ENCODE results near the gene SH3BP5L. TPM values are rescaled to one million over a fixed set of nuclear protein-coding genes. Genes with fewer than 3 reads are reported as not detected.

SH3BP5L gene
- total and polyA plus RNA-seq, 2 of the 13 experiments (the other 11 are each of a cell fraction or from before 2014, with no cell fraction given) = 10.3 to 14.9 TPM

DNA sequence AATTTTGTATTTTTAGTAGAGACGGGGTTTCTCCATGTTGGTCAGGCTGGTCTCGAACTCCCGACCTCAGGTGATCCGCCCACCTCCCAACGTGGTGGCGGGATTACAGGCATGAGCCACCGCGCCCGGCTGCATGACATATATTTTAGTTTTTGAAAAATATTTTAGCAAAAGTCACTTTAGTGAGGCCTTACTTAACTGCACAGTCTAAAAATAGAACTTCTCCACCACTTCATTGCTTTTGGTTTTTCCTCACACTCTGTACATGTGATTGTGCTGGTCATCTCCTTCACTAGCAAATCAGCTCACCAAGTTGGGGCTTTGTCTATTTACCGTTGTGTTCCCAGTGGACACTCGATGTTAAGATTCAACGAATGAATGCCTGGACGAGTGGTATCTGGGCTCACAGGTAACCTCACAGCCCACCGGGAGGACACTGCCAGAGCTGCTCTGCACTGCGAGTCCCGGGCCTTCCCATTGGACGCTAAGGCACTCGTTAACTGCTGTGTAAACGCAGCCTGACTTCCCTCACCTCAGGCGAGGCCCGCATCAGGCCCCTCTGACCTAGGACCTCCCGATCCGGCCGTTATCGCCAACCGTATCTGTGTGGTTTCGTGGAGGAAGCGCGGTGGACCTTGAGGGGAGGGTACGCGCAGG is 47.2 kb upstream of the SH3BP5L start (continued):
- TF ChIP-seq ZMYM4 (CRISPR knock-in tag; IDR thresholded peaks at IDR 0.05) = peak; percentile 33; the same call in 1 of the 2 replicates
- TF ChIP-seq HES4 (CRISPR knock-in tag; IDR thresholded peaks at IDR 0.05; ENCODE audit: borderline replicate concordance) = no peak
- TF ChIP-seq, protein P1, sequence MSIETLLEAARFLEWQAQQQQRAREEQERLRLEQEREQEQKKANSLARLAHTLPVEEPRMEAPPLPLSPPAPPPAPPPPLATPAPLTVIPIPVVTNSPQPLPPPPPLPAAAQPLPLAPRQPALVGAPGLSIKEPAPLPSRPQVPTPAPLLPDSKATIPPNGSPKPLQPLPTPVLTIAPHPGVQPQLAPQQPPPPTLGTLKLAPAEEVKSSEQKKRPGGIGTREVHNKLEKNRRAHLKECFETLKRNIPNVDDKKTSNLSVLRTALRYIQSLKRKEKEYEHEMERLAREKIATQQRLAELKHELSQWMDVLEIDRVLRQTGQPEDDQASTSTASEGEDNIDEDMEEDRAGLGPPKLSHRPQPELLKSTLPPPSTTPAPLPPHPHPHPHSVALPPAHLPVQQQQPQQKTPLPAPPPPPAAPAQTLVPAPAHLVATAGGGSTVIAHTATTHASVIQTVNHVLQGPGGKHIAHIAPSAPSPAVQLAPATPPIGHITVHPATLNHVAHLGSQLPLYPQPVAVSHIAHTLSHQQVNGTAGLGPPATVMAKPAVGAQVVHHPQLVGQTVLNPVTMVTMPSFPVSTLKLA (IDR thresholded peaks at IDR 0.05) = no peak
- TF ChIP-seq CENPX (CRISPR knock-in tag; IDR thresholded peaks at IDR 0.05) = no peak
- no peak for TF ChIP-seq ZNF501 (CRISPR knock-in tag; IDR thresholded peaks at IDR 0.05)
- TF ChIP-seq, protein P2, sequence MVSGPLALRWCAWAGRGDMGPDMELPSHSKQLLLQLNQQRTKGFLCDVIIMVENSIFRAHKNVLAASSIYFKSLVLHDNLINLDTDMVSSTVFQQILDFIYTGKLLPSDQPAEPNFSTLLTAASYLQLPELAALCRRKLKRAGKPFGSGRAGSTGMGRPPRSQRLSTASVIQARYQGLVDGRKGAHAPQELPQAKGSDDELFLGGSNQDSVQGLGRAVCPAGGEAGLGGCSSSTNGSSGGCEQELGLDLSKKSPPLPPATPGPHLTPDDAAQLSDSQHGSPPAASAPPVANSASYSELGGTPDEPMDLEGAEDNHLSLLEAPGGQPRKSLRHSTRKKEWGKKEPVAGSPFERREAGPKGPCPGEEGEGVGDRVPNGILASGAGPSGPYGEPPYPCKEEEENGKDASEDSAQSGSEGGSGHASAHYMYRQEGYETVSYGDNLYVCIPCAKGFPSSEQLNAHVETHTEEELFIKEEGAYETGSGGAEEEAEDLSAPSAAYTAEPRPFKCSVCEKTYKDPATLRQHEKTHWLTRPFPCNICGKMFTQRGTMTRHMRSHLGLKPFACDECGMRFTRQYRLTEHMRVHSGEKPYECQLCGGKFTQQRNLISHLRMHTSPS (CRISPR knock-in tag; IDR thresholded peaks at IDR 0.05; ENCODE audit: low read depth) = no peak
- no peak for TF ChIP-seq NR2F2 (IDR thresholded peaks at IDR 0.05; ENCODE audit: borderline replicate concordance, low read depth)
- no peak for TF ChIP-seq PHF5A (CRISPR knock-in tag; IDR thresholded peaks at IDR 0.05; ENCODE audit: low read depth, unreplicated experiment)
- no peak for TF ChIP-seq SRY (CRISPR knock-in tag; IDR thresholded peaks at IDR 0.05)
- TF ChIP-seq ATM (IDR thresholded peaks at IDR 0.05; ENCODE audit: borderline replicate concordance) = no peak
- TF ChIP-seq ZNF292 (CRISPR knock-in tag; IDR thresholded peaks at IDR 0.05; ENCODE audit: borderline replicate concordance, low read depth) = peak; percentile 17; the same call in 1 of the 2 replicates
- TF ChIP-seq MED13 (CRISPR knock-in tag; IDR thresholded peaks at IDR 0.05) = no peak
- no peak for TF ChIP-seq RFXANK (CRISPR knock-in tag; IDR thresholded peaks at IDR 0.05)
- TF ChIP-seq MAZ (IDR thresholded peaks at IDR 0.05; ENCODE audit: borderline replicate concordance, low read depth, low read length) = no peak
- 0 out of 2 replicates have a peak, but pooled peaks have one; percentile 9 for TF ChIP-seq MAZ (CRISPR knock-in tag; IDR thresholded peaks at IDR 0.05; ENCODE audit: low read depth)
- no peak for TF ChIP-seq RAD51 (IDR thresholded peaks at IDR 0.05; ENCODE audit: borderline replicate concordance)
- TF ChIP-seq ARNT (IDR thresholded peaks at IDR 0.05) = no peak
- no peak for TF ChIP-seq ZBTB21 (CRISPR knock-in tag; IDR thresholded peaks at IDR 0.05)
- TF ChIP-seq ZFX (CRISPR knock-in tag; IDR thresholded peaks at IDR 0.05; ENCODE audit: low read depth) = peak; percentile 94
- TF ChIP-seq, protein P3, sequence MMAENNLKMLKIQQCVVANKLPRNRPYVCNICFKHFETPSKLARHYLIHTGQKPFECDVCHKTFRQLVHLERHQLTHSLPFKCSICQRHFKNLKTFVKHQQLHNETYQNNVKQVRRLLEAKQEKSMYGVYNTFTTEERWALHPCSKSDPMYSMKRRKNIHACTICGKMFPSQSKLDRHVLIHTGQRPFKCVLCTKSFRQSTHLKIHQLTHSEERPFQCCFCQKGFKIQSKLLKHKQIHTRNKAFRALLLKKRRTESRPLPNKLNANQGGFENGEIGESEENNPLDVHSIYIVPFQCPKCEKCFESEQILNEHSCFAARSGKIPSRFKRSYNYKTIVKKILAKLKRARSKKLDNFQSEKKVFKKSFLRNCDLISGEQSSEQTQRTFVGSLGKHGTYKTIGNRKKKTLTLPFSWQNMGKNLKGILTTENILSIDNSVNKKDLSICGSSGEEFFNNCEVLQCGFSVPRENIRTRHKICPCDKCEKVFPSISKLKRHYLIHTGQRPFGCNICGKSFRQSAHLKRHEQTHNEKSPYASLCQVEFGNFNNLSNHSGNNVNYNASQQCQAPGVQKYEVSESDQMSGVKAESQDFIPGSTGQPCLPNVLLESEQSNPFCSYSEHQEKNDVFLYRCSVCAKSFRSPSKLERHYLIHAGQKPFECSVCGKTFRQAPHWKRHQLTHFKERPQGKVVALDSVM (CRISPR knock-in tag; IDR thresholded peaks at IDR 0.05) = no peak
- TF ChIP-seq U2AF2 (IDR thresholded peaks at IDR 0.05; ENCODE audit: low read depth, low read length) = no peak
- no peak for TF ChIP-seq ZNF768 (CRISPR knock-in tag; IDR thresholded peaks at IDR 0.05)
- TF ChIP-seq MYC (CRISPR knock-in tag; IDR thresholded peaks at IDR 0.05; ENCODE audit: borderline replicate concordance) = no peak
- no peak for TF ChIP-seq ZNF567 (CRISPR knock-in tag; IDR thresholded peaks at IDR 0.05; ENCODE audit: borderline replicate concordance)
- TF ChIP-seq, protein P4, sequence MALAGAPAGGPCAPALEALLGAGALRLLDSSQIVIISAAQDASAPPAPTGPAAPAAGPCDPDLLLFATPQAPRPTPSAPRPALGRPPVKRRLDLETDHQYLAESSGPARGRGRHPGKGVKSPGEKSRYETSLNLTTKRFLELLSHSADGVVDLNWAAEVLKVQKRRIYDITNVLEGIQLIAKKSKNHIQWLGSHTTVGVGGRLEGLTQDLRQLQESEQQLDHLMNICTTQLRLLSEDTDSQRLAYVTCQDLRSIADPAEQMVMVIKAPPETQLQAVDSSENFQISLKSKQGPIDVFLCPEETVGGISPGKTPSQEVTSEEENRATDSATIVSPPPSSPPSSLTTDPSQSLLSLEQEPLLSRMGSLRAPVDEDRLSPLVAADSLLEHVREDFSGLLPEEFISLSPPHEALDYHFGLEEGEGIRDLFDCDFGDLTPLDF (CRISPR knock-in tag; IDR thresholded peaks at IDR 0.05) = no peak
- no peak for TF ChIP-seq NFIC (IDR thresholded peaks at IDR 0.05; ENCODE audit: low read length)
- no peak for TF ChIP-seq CEBPG (CRISPR knock-in tag; IDR thresholded peaks at IDR 0.05)
